GM21447 (cell line): ENCODE data around the gene AGBL3.
"Not testable (repeated sequence)": the region's sequence is repeated elsewhere in the genome, so short reads cannot be mapped to it uniquely, and the experiment has no call there.

Source experiments
- ATAC-seq: cut with Tn5 transposase; IDR thresholded peaks from one replicate; pipeline ENCODE4 v1.9.1; 2021; ENCODE audit not compliant: unreplicated experiment

Gene AGBL3

GRCh38 chr7:134962270-134962780 is 24.0 kb upstream of the AGBL3 start:
- ATAC-seq = no peak

GRCh38 chr7:134963036-134963435 is 23.3 kb upstream of the AGBL3 start:
- no peak for ATAC-seq

GRCh38 chr7:134966691-134967090 is 19.6 kb upstream of the AGBL3 start:
- no peak for ATAC-seq

- ATAC-seq = no peak
Observed at GRCh38 chr7:134968110-134968509, 18.2 kb upstream of the AGBL3 start.

DNA sequence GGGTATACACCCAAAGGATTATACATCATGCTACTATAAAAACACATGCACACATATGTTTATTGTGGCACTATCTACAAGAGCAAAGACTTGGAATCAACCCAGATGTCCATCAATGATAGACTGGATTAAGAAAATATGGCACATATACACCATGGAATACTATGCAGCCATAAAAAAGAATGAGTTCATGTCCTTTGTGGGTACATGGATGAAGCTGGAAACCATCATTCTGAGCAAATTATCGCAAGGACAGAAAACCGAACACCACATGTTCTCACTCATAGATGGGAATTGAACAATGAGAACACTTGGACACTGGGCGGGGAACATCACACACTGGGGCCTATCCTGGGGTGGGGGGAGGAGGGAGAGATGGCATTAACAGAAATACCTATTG is 4.7 kb upstream of the AGBL3 start:
- not testable (repeated sequence) for ATAC-seq

DNA sequence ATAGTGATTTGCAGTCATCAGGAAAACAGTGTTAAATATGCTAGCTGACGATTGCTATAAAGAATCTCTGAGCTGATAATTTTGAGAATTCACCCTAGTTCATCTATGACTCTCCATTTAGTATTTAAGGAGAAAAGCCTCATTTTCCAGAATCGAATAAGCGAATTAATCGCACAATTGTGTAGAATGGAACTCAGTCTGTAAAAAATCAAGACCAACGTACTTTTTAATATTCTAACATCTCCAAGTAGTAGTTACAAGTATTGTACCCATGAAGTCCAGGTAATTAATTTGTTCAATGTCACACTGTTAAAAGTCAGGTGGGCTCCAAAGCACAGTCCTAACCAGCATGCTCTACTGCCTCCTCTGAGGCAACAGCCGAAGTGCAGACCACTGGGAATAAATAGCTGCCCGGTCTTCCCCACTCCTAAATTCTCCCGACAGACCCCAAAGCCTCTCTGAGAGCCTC is 380 bp upstream of the AGBL3 start:
- ATAC-seq = peak; percentile 36

DNA sequence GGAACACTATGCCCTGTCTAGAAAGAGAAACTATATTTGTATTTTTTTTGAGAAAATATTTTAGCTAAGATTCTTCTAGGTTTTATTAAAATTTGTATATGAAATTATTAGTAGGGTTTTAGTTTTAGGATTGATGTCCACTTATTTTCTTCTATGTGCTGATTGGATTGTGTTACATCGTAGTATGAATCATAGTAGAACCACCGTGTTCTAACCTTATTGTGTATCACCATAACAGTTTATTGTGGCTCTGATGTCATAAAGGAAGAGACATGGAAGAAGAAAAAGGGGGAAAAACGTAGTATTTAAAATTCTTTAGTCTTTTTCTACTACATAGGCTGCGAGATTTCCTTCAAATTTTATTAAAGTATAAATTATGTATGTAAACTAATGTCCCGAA is 1.9 kb downstream of the AGBL3 start:
- no peak for ATAC-seq

GRCh38 chr7:134991469-134992339 is 5.4 kb downstream of the AGBL3 start:
- ATAC-seq = no peak

DNA sequence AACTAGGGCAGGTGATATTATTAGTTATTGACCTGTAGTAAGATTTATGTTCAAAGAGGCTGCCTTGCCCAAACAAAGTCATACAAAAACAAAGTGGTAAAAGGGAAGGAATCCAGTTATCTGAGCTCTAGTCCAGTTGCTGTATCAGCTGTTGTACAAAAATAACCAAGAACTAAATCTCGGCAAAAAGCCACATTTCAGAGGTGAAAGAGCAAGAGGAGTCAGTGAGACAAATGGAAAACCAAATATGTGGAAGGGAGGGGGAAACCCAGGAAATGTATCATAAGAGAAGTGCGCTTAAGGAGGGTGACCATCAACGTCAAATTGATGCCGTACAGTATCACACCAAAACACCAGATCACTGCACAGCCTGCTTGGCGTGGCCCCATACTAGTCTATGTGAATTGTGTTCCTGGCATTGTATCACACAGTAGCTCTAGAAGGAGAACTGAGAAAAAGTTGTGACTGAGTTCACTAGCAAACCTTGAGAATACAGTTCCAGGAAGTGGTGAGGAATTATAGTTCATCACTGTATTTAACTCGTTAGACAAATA is 6.4 kb downstream of the AGBL3 start:
- ATAC-seq = peak; percentile 68

DNA sequence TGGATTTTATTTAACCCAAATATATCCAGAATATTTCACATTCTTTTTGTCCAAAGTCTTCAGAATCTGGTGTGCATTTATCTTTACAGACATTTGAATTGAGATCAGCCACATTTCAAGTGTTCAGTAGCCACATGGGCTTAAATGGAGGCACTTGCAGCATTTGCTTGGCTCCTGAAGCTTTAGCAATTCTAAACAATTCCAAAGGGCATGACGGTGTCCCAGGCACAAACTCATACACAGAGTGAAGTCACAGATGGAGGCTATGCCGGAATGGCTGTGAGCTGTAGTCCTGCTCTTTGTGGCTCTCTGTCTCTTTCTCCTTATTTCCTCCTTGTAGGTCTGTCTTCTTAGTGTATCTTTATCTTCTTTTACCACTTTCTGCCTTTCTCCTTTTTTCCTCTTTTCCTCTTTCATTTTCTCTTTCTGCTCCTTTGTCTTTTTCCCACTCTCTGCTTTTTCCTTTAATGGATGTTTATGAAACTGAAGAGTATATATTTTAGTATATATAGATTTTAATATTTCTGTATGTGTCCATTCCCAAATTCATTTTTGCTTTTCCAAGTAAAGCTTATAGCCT is 7.7 kb downstream of the AGBL3 start:
- ATAC-seq = no peak

DNA sequence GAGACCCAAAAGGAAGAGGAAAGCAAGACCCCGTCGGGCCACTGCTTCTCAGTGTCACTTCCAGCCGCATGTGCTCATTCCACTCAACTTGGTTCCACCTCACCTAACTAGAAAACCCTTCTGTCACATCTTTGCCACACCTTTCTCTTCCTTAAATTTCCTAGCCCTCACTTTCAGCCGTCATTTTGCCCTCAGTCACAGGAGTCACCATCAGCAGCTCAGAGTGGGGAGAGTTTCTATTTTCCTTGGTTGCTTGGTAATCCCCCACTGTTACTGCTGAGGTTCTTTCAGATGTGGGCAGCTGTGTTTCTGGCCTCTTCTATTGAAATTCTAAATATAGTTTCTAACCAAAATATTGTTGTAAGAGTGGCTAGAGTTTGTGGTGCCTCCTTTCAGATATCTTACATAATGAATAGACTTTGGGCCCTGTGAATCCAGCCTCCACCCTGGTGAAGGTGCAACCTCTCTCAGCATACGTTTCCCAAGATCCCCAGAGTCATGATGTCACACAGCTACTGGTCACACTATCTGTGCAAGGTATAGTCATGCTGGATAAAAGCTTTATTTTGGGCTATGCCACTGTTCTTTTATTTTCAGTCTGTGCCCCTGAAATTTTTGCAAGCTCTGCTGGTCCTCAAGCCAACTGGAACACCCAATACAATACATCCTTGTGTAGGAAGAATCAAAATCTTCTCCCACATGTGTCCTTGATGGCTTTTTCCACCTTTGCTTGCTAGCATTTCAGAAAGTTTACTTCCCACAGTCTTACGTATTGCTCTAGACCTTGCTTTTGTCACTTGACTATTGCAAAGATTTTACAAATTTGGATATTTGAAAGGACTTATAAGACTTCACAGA is 9.2 kb downstream of the AGBL3 start:
- peak; percentile 33 for ATAC-seq

DNA sequence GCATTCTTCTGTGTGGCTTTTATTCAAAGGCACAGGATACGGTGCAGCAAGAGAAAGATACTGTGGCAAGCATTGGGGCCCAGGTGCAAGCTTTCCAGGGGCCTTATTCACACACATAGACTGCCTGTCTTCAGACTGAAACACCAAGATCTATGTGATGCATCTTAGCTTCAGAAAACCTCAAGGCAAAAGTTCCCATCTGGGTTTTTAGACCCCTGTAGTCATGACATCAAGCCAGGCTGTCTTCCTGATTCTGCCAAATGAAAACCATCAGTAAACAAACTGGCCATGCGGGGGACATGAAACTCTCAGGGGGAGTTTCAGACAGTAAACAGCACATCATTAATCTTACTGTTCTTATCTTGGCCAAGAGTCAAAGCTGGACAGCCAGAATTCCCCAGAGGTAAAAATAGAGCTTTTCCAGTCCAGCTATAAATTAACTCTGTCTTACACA is 9.8 kb downstream of the AGBL3 start:
- ATAC-seq = peak; percentile 45

- ATAC-seq = no peak
Observed at GRCh38 chr7:134997214-134997885, 11.0 kb downstream of the AGBL3 start.

GRCh38 chr7:134999136-134999535 is 12.8 kb downstream of the AGBL3 start:
- ATAC-seq = no peak

DNA sequence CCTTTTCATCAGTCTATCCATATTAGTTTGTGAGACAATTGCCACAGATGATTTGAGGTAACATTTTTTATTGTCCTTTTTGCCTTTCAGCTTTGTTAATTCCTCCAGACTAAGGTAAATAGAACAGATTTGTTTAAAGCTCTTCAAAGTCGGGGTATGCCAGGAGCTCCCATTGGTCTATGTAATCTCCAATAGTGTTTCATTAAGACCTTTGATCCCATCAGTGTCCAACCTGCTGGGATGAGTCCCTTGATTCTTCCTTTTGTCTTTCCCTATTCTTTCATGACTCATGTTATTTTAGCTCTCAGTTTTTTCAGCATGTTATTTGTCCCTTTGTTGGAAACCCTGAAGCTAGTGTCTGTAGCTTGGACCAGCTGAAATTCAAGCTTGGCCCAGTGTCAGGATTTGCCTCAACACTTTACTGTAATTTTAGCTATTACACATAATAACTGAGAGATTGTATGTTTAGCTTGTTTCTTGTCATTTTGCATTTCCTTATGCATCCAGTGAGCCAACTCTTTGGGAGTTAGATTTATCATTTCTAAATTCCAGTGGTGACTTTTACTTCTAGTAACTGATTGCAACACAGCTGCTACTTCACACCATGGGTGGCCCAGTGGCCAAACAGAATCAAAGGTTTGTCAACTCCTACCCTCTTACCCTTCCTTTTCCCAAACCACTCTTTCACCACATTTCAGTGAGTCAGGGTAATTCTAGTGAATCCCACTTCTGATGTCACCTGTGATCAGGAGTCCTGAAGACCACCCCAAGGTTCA is 15.3 kb downstream of the AGBL3 start:
- no peak for ATAC-seq

DNA sequence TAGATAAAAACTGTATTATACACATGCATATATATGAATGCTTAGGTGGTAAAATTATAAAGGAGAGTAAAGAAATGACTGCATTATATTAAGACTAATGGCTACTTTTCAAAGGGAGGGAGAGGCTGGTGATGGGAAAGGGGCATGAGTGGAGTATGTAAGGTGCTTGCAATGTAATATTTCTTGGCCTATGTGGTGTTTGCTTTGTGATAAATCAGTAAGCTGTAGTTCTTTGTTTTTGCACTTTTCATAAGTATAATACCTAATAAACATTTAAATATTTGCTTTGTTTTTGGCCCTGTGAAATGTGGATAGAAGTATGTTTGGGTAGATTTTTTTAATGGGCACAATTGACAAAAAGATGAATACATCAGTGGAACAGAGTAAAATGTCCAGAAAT is 25.9 kb downstream of the AGBL3 start:
- ATAC-seq = no peak

- no peak for ATAC-seq
Observed at GRCh38 chr7:135023622-135024021, 37.3 kb downstream of the AGBL3 start.

- no peak for ATAC-seq
Observed at GRCh38 chr7:135035252-135035651, 48.9 kb downstream of the AGBL3 start.

GRCh38 chr7:135067017-135067416 is 80.7 kb downstream of the AGBL3 start:
- ATAC-seq = not testable (repeated sequence)

- no peak for ATAC-seq
Observed at GRCh38 chr7:135074096-135074495, 87.8 kb downstream of the AGBL3 start.
